ENCODE results near the gene UBC. TPM values are rescaled to one million over a fixed set of nuclear protein-coding genes. Genes with fewer than 3 reads are reported as not detected.

The UBC gene
- total RNA-seq, 1 experiment from 2014 or later = 1,259 TPM

GRCh38 chr12:124872068-124872719 is 42.3 kb downstream of the UBC start:
- Histone ChIP-seq H3K9me3 (ENCODE audit: control insufficient read depth in 1 of 2, insufficient read depth in 1 of 2, low read depth in 1 of 2, low read length in 2 of 2) (no peaks in the 10 kb centered on the region), H4K20me1 (ENCODE audit: insufficient read depth) (no peaks in the 10 kb centered on the region), H3K27ac (ENCODE audit: low read depth, low read length) (no peak overlapping the region), H3K9me2 (ENCODE audit: insufficient read depth) (no peaks in the 10 kb centered on the region), H3K79me2 (ENCODE audit: insufficient read depth, low read length) (no peaks in the 10 kb centered on the region), H3K4me3 (replicated peaks in 1 of 2; ENCODE audit: low read depth in 1 of 2, low read length in 2 of 2) (no peak overlapping the region), H3K36me3 (ENCODE audit: control insufficient read depth in 1 of 2, insufficient read depth in 2 of 2, low read length in 2 of 2) (no peaks in the 10 kb centered on the region), H3K4me2 (ENCODE audit: low read length) (no peak overlapping the region), H3K4me1 (ENCODE audit: control insufficient read depth in 1 of 2, insufficient read depth in 2 of 2, low read length in 2 of 2) (peaks cover 2 to 17% of the 10 kb centered on the region in 2 experiments; a peak in 2 of 4 replicates), H3K9ac (ENCODE audit: low read length) (no peak overlapping the region), H2AFZ (ENCODE audit: low read depth, low read length, poor library complexity, severe bottlenecking) (no peak overlapping the region), H3K27me3 (ENCODE audit: insufficient read depth, low read length) (no peaks in the 10 kb centered on the region)
- intact Hi-C loops (cut with micrococcal nuclease) = no loop called here
- ATAC-seq = no peak
- ChIA-PET RAD21 (ENCODE audit: low non-redundant PET in 1 of 2, low total read pairs in 2 of 2, uncharacterized antibody in 2 of 2, unreplicated experiment in 2 of 2) (no interaction called here), POLR2A (no interaction called here), CTCF (no interaction called here)
- no peak for DNase-seq (ENCODE audit: low read depth, low spot score)
- BruUV-seq (replicated peaks) = no TSS peak
- TF ChIP-seq ELF1 (IDR thresholded peaks at IDR 0.05; ENCODE audit: borderline replicate concordance, low read depth) = no peak
- no peak for TF ChIP-seq JUND (IDR thresholded peaks at IDR 0.05)

- DNase-seq (ENCODE audit: low read depth, low spot score) = no peak
- BruUV-seq (replicated peaks) = no TSS peak
- CTCF ChIA-PET = no interaction called here
Measured at GRCh38 chr12:124871297-124871696, 43.2 kb downstream of the UBC start.

More at GRCh38 chr12:124871297-124871696, 43.2 kb downstream of the UBC start:
- ChIA-PET RAD21 (ENCODE audit: low non-redundant PET in 1 of 2, low total read pairs in 2 of 2, uncharacterized antibody in 2 of 2, unreplicated experiment in 2 of 2) (no interaction called here), POLR2A (no interaction called here)
- Histone ChIP-seq H2AFZ (ENCODE audit: low read depth, low read length, poor library complexity, severe bottlenecking) (no peak overlapping the region), H3K9ac (ENCODE audit: low read length) (no peak overlapping the region), H3K79me2 (ENCODE audit: insufficient read depth, low read length) (no peaks in the 10 kb centered on the region), H3K4me2 (ENCODE audit: low read length) (no peak overlapping the region), H3K27me3 (ENCODE audit: insufficient read depth, low read length) (no peaks in the 10 kb centered on the region), H3K9me3 (ENCODE audit: control insufficient read depth in 1 of 2, insufficient read depth in 1 of 2, low read depth in 1 of 2, low read length in 2 of 2) (no peaks in the 10 kb centered on the region), H3K9me2 (ENCODE audit: insufficient read depth) (no peaks in the 10 kb centered on the region), H3K36me3 (ENCODE audit: control insufficient read depth in 1 of 2, insufficient read depth in 2 of 2, low read length in 2 of 2) (no peaks in the 10 kb centered on the region), H3K4me3 (replicated peaks in 1 of 2; ENCODE audit: low read depth in 1 of 2, low read length in 2 of 2) (no peak overlapping the region), H4K20me1 (ENCODE audit: insufficient read depth) (no peaks in the 10 kb centered on the region), H3K27ac (ENCODE audit: low read depth, low read length) (no peak overlapping the region), H3K4me1 (ENCODE audit: control insufficient read depth in 1 of 2, insufficient read depth in 2 of 2, low read length in 2 of 2) (peaks cover 2 to 22% of the 10 kb centered on the region in 2 experiments; a peak in 2 of 4 replicates)
- intact Hi-C loops (cut with micrococcal nuclease) = no loop called here
- ATAC-seq = no peak
- TF ChIP-seq EZH2phosphoT487 (IDR thresholded peaks at IDR 0.05; ENCODE audit: borderline replicate concordance) = no peak
- no peak for TF ChIP-seq YY1 (IDR thresholded peaks at IDR 0.05; ENCODE audit: extremely low read depth, insufficient replicate concordance, low read depth, low read length)
- TF ChIP-seq EZH2 (IDR thresholded peaks at IDR 0.05) = no peak
- TF ChIP-seq ZFX (IDR thresholded peaks at IDR 0.05) = no peak
- TF ChIP-seq FOSL1 (IDR thresholded peaks at IDR 0.05; ENCODE audit: low read depth) = no peak
- no peak for TF ChIP-seq EGR1 (IDR thresholded peaks at IDR 0.05; ENCODE audit: low read depth)
- TF ChIP-seq TCF7L2 (IDR thresholded peaks at IDR 0.05; ENCODE audit: borderline replicate concordance, extremely low read depth, insufficient read depth, insufficient read length) = no peak
- no peak for TF ChIP-seq SIN3A (IDR thresholded peaks at IDR 0.05; ENCODE audit: low read depth)
